CD4-positive, alpha-beta T cell treated with Interleukin-15 for 4 hours (primary cell): Measurements from ENCODE around the gene CECR2.

Experiments used
- DNase-seq: peaks from one replicate; pipeline ENCODE4 v3.0.0-alpha.2; 2020; ENCODE audit warnings: low spot score

CECR2 gene

GRCh38 chr22:17470880-17471500 lies 101.7 kb downstream of the CECR2 start:
- DNase-seq, result no peak

GRCh38 chr22:17471886-17472535 lies 102.8 kb downstream of the CECR2 start:
- no peak for DNase-seq

GRCh38 chr22:17472932-17473331 lies 103.7 kb downstream of the CECR2 start:
- no peak for DNase-seq

GRCh38 chr22:17475318-17476230 lies 106.3 kb downstream of the CECR2 start:
- no peak for DNase-seq

GRCh38 chr22:17476838-17477237 lies 107.6 kb downstream of the CECR2 start:
- DNase-seq, result no peak

- no peak for DNase-seq
Measured at GRCh38 chr22:17477391-17477833, 108.2 kb downstream of the CECR2 start.

GRCh38 chr22:17479135-17479534 lies 109.9 kb downstream of the CECR2 start:
- no peak for DNase-seq

- DNase-seq, result no peak
Measured at GRCh38 chr22:17481424-17481823, 112.2 kb downstream of the CECR2 start.

- DNase-seq, result no peak
Measured at GRCh38 chr22:17483688-17484372, 114.6 kb downstream of the CECR2 start.

- no peak for DNase-seq
Measured at GRCh38 chr22:17484608-17485007, 115.3 kb downstream of the CECR2 start.

GRCh38 chr22:17486313-17486712 lies 117.1 kb downstream of the CECR2 start:
- DNase-seq, result no peak

GRCh38 chr22:17486719-17487118 lies 117.5 kb downstream of the CECR2 start:
- DNase-seq, result no peak

- DNase-seq, result no peak
Measured at GRCh38 chr22:17489101-17489500, 119.8 kb downstream of the CECR2 start.

- DNase-seq, result no peak
Measured at GRCh38 chr22:17491090-17491640, 121.9 kb downstream of the CECR2 start.

GRCh38 chr22:17492247-17492646 lies 123.0 kb downstream of the CECR2 start:
- no peak for DNase-seq

GRCh38 chr22:17493419-17493981 lies 124.2 kb downstream of the CECR2 start:
- no peak for DNase-seq

GRCh38 chr22:17496841-17497240 lies 127.6 kb downstream of the CECR2 start:
- DNase-seq, result no peak

GRCh38 chr22:17501679-17502285 lies 132.5 kb downstream of the CECR2 start:
- DNase-seq, result peak; percentile 60

GRCh38 chr22:17508110-17508509 lies 138.8 kb downstream of the CECR2 start:
- DNase-seq, result no peak

- no peak for DNase-seq
Measured at GRCh38 chr22:17512960-17513359, 143.7 kb downstream of the CECR2 start.

- no peak for DNase-seq
Measured at GRCh38 chr22:17513612-17514011, 144.4 kb downstream of the CECR2 start.
